ENCODE results near the gene SOS2.
"Not testable (repeated sequence)": the region's sequence is repeated elsewhere in the genome, so short reads cannot be mapped to it uniquely, and the experiment has no call there.

Gene SOS2

GRCh38 chr14:50088117-50088515, 143.3 kb downstream of the SOS2 start:
- no peak for FAIRE-seq
- DNase-seq (ENCODE audit: insufficient read length, low spot score) = no peak

- DNase-seq (ENCODE audit: insufficient read length, low spot score) (no peak), FAIRE-seq (no peak)
Measured at GRCh38 chr14:50087341-50088116, 143.8 kb downstream of the SOS2 start.

- DNase-seq (ENCODE audit: insufficient read length, low spot score) (no peak), FAIRE-seq (no peak)
Measured at GRCh38 chr14:50086321-50086711, 145.1 kb downstream of the SOS2 start.

GRCh38 chr14:50085570-50086320, 145.6 kb downstream of the SOS2 start:
- FAIRE-seq = no peak
- DNase-seq (ENCODE audit: insufficient read length, low spot score) = peak; percentile 39

- FAIRE-seq (no peak), DNase-seq (ENCODE audit: insufficient read length, low spot score) (no peak)
Measured at GRCh38 chr14:50084666-50085065, 146.7 kb downstream of the SOS2 start.

- no peak for FAIRE-seq
- DNase-seq (ENCODE audit: insufficient read length, low spot score) = no peak
Measured at GRCh38 chr14:50083467-50084337, 147.7 kb downstream of the SOS2 start.

GRCh38 chr14:50082784-50083466, 148.5 kb downstream of the SOS2 start:
- DNase-seq (ENCODE audit: insufficient read length, low spot score) (no peak), FAIRE-seq (no peak)

- DNase-seq (ENCODE audit: insufficient read length, low spot score) = no peak
- no peak for FAIRE-seq
Measured at GRCh38 chr14:50082308-50082742, 149.1 kb downstream of the SOS2 start.

- DNase-seq (ENCODE audit: insufficient read length, low spot score); FAIRE-seq: not testable (repeated sequence)
Measured at GRCh38 chr14:50079103-50079502, 152.3 kb downstream of the SOS2 start.

- not testable (repeated sequence) for FAIRE-seq; DNase-seq (ENCODE audit: insufficient read length, low spot score)
Measured at GRCh38 chr14:50073663-50074062, 157.7 kb downstream of the SOS2 start.

- DNase-seq (ENCODE audit: insufficient read length, low spot score) (no peak), FAIRE-seq (no peak)
Measured at GRCh38 chr14:50072395-50072794, 159.0 kb downstream of the SOS2 start.

- no peak for FAIRE-seq
- no peak for DNase-seq (ENCODE audit: insufficient read length, low spot score)
Measured at GRCh38 chr14:50070840-50071548, 160.4 kb downstream of the SOS2 start.

GRCh38 chr14:50070230-50070629, 161.1 kb downstream of the SOS2 start:
- DNase-seq (ENCODE audit: insufficient read length, low spot score) (no peak), FAIRE-seq (no peak)

GRCh38 chr14:50069325-50069724, 162.1 kb downstream of the SOS2 start:
- DNase-seq (ENCODE audit: insufficient read length, low spot score) (no peak), FAIRE-seq (no peak)

- FAIRE-seq (no peak), DNase-seq (ENCODE audit: insufficient read length, low spot score) (no peak)
Measured at GRCh38 chr14:50068496-50068895, 162.9 kb downstream of the SOS2 start.

- FAIRE-seq = no peak
- DNase-seq (ENCODE audit: insufficient read length, low spot score) = no peak
Measured at GRCh38 chr14:50067723-50068495, 163.5 kb downstream of the SOS2 start.

Data from HTR-8/SVneo (cell line).